Measurements from ENCODE around the gene MYOM1.

Gene MYOM1

GRCh38 chr18:3114451-3114850, 105.3 kb downstream of the MYOM1 start:
- no peak for FAIRE-seq

- no peak for FAIRE-seq
These were observed 105.7 kb downstream of the MYOM1 start for GRCh38 chr18:3114026-3114425.

- FAIRE-seq: no peak
These were observed 108.1 kb downstream of the MYOM1 start for GRCh38 chr18:3111523-3112240.

GRCh38 chr18:3110034-3110752, 109.6 kb downstream of the MYOM1 start:
- FAIRE-seq: no peak

GRCh38 chr18:3107740-3108151, 112.0 kb downstream of the MYOM1 start:
- FAIRE-seq: no peak

GRCh38 chr18:3104190-3105054, 115.3 kb downstream of the MYOM1 start:
- no peak for FAIRE-seq

- FAIRE-seq: no peak
These were observed 116.2 kb downstream of the MYOM1 start for GRCh38 chr18:3103576-3103975.

GRCh38 chr18:3102983-3103382, 116.8 kb downstream of the MYOM1 start:
- no peak for FAIRE-seq

- FAIRE-seq: no peak
These were observed 119.2 kb downstream of the MYOM1 start for GRCh38 chr18:3100498-3101132.

GRCh38 chr18:3099327-3099726, 120.4 kb downstream of the MYOM1 start:
- no peak for FAIRE-seq

GRCh38 chr18:3097082-3097481, 122.7 kb downstream of the MYOM1 start:
- no peak for FAIRE-seq

- FAIRE-seq: no peak
These were observed 123.8 kb downstream of the MYOM1 start for GRCh38 chr18:3095921-3096320.

- no peak for FAIRE-seq
These were observed 125.5 kb downstream of the MYOM1 start for GRCh38 chr18:3094338-3094684.

- FAIRE-seq: no peak
These were observed 126.0 kb downstream of the MYOM1 start for GRCh38 chr18:3093624-3094337.

GRCh38 chr18:3092727-3093126, 127.0 kb downstream of the MYOM1 start:
- FAIRE-seq: no peak

- FAIRE-seq: no peak
These were observed 130.2 kb downstream of the MYOM1 start for GRCh38 chr18:3089579-3089978.

- no peak for FAIRE-seq
These were observed 131.3 kb downstream of the MYOM1 start for GRCh38 chr18:3088449-3088848.

- no peak for FAIRE-seq
These were observed 132.9 kb downstream of the MYOM1 start for GRCh38 chr18:3086871-3087270.

GRCh38 chr18:3085612-3086011, 134.2 kb downstream of the MYOM1 start:
- no peak for FAIRE-seq

- no peak for FAIRE-seq
These were observed 135.6 kb downstream of the MYOM1 start for GRCh38 chr18:3084206-3084605.

GRCh38 chr18:3083766-3084165, 136.0 kb downstream of the MYOM1 start:
- no peak for FAIRE-seq

GRCh38 chr18:3081584-3081991, 138.2 kb downstream of the MYOM1 start:
- FAIRE-seq: no peak

Measured in endometrium (tissue), 2 donors.